HuH-7.5 (cell line): Measurements from ENCODE around the gene B3GLCT.
A peak's percentile ranks its signal among the peaks of the same experiment; 100 is the strongest.
"Not testable (repeated sequence)": the region's sequence is repeated elsewhere in the genome, so short reads cannot be mapped to it uniquely, and the experiment has no call there.

Experiments
- DNase-seq: peaks from one replicate; pipeline ENCODE4 v3.0.0; 2011; ENCODE audit warnings: low spot score

Gene B3GLCT

GRCh38 chr13:31184451-31184850 is 15.3 kb upstream of the B3GLCT start:
- DNase-seq = no peak

GRCh38 chr13:31184981-31185645 is 14.7 kb upstream of the B3GLCT start:
- DNase-seq = no peak

GRCh38 chr13:31191748-31192147 is 8.0 kb upstream of the B3GLCT start:
- DNase-seq = no peak

- no peak for DNase-seq
Measured at GRCh38 chr13:31192306-31192705, 7.5 kb upstream of the B3GLCT start.

- DNase-seq = no peak
Measured at GRCh38 chr13:31195616-31196015, 4.2 kb upstream of the B3GLCT start.

GRCh38 chr13:31196992-31197391 is 2.8 kb upstream of the B3GLCT start:
- DNase-seq = no peak

- DNase-seq = no peak
Measured at GRCh38 chr13:31198519-31198918, 1.3 kb upstream of the B3GLCT start.

GRCh38 chr13:31199527-31199848 is 287 bp upstream of the B3GLCT start:
- no peak for DNase-seq

- DNase-seq = peak; percentile 61
Measured at GRCh38 chr13:31200637-31200971, 829 bp downstream of the B3GLCT start.

- DNase-seq = no peak
Measured at GRCh38 chr13:31201341-31202031, 1.7 kb downstream of the B3GLCT start.

GRCh38 chr13:31204592-31204991 is 4.8 kb downstream of the B3GLCT start:
- no peak for DNase-seq

GRCh38 chr13:31207661-31208552 is 8.1 kb downstream of the B3GLCT start:
- DNase-seq = no peak

GRCh38 chr13:31208559-31209122 is 8.9 kb downstream of the B3GLCT start:
- DNase-seq = no peak

GRCh38 chr13:31209172-31209840 is 9.5 kb downstream of the B3GLCT start:
- DNase-seq = no peak

- DNase-seq = no peak
Measured at GRCh38 chr13:31209841-31210210, 10.1 kb downstream of the B3GLCT start.

- no peak for DNase-seq
Measured at GRCh38 chr13:31213651-31214289, 14.0 kb downstream of the B3GLCT start.

- DNase-seq = no peak
Measured at GRCh38 chr13:31214435-31214834, 14.7 kb downstream of the B3GLCT start.

- DNase-seq = not testable (repeated sequence)
Measured at GRCh38 chr13:31216916-31217315, 17.1 kb downstream of the B3GLCT start.

GRCh38 chr13:31219909-31220598 is 20.3 kb downstream of the B3GLCT start:
- DNase-seq = no peak

- no peak for DNase-seq
Measured at GRCh38 chr13:31221057-31221456, 21.3 kb downstream of the B3GLCT start.

GRCh38 chr13:31223215-31223614 is 23.4 kb downstream of the B3GLCT start:
- DNase-seq = no peak
